Measurements from ENCODE around the gene DDB1. TPM values are rescaled to one million over a fixed set of nuclear protein-coding genes. Genes with fewer than 3 reads are reported as not detected.
"Not testable (repeated sequence)": the region's sequence is repeated elsewhere in the genome, so short reads cannot be mapped to it uniquely, and the experiment has no call there.

The DDB1 gene
- total RNA-seq, 1 donor from 2014 or later = 228 TPM

DNA sequence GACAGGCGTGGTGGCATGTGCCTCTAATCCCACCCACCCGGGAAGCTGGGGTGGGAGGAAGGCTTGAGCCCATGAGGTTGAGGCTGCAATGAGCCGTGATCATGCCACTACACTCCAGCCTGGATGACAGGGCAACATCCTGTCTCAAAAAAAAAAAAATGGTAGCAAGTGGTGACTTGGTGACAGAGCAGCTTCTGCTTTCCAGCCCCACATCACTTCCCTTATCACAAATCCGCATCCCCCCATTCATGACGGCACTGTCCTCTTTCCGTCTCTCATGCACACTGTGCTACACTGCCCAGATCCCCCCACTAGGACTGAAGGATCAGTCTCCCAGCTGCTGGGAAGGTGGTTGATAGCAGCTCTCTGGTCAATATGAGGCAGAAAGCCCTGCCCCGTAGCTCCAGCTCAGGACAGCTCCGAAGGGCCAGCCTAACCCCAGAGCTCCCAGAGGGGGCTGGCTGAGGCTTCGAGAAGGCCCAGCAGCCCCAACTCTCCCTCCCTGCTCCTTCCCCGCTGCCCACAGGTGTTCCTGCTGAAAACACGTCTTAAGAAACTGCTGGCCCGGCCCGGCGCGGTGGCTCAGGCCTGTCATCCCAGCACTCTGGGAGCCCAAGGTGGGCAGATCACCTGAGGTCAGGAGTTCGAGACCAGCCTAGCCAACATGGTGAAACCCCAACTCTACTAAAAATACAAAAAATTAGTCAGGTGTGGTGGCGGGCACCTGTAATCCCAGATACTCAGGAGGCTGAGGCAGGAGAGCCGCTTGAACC is 76.0 kb downstream of the DDB1 start:
- Histone ChIP-seq H3K27me3 (ENCODE audit: control insufficient read depth, insufficient read depth, low read length) (no peaks in the 10 kb centered on the region), H3K36me3 (ENCODE audit: control insufficient read depth, insufficient read depth, low read length) (no peaks in the 10 kb centered on the region), H3K4me3 (ENCODE audit: low read depth, low read length) (no peak overlapping the region)
- no peak for DNase-seq (ENCODE audit: low read depth)
- TF ChIP-seq CTCF (IDR thresholded peaks at IDR 0.05; ENCODE audit: insufficient read depth, low read length, severe bottlenecking) = no peak
- FAIRE-seq = no peak

GRCh38 chr11:61254403-61255025 is 78.4 kb downstream of the DDB1 start:
- peak; percentile 98 for TF ChIP-seq CTCF (IDR thresholded peaks at IDR 0.05; ENCODE audit: insufficient read depth, low read length, severe bottlenecking)
- H3K27me3 ChIP-seq (ENCODE audit: control insufficient read depth, insufficient read depth, low read length) = no peaks in the 10 kb centered on the region
- FAIRE-seq (no peak), DNase-seq (ENCODE audit: low read depth) (peak; percentile 62)
- no peak overlapping the region for H3K4me3 ChIP-seq (ENCODE audit: low read depth, low read length)
- H3K36me3 ChIP-seq (ENCODE audit: control insufficient read depth, insufficient read depth, low read length) = no peaks in the 10 kb centered on the region

- not testable (repeated sequence) for DNase-seq (ENCODE audit: low read depth); H3K27me3 ChIP-seq (ENCODE audit: control insufficient read depth, insufficient read depth, low read length)
Measured at GRCh38 chr11:61252332-61252731, 80.6 kb downstream of the DDB1 start.

GRCh38 chr11:61250796-61251765 is 81.8 kb downstream of the DDB1 start:
- FAIRE-seq; DNase-seq (ENCODE audit: low read depth); H3K4me3 ChIP-seq (ENCODE audit: low read depth, low read length); H3K36me3 ChIP-seq (ENCODE audit: control insufficient read depth, insufficient read depth, low read length); H3K27me3 ChIP-seq (ENCODE audit: control insufficient read depth, insufficient read depth, low read length): not testable (repeated sequence)

More at GRCh38 chr11:61252332-61252731, 80.6 kb downstream of the DDB1 start:
- not testable (repeated sequence) for H3K4me3 ChIP-seq (ENCODE audit: low read depth, low read length); H3K36me3 ChIP-seq (ENCODE audit: control insufficient read depth, insufficient read depth, low read length); FAIRE-seq

Other genes with a start within 250 kb of the DDB1 start
- gene CD5, start 230.6 kb downstream of the DDB1 start, total RNA-seq = not detected in 2 replicates
- 8.7 and 11.3 TPM in 2 replicates for gene VPS37C, start 171.7 kb downstream of the DDB1 start, total RNA-seq
- gene PGA3, start 129.6 kb downstream of the DDB1 start, total RNA-seq = not detected in 2 replicates
- gene PGA4, start 110.8 kb downstream of the DDB1 start, total RNA-seq = not detected in 2 replicates
- not detected in 2 replicates for gene PGA5, start 91.9 kb downstream of the DDB1 start, total RNA-seq
- gene VWCE, start 37.8 kb downstream of the DDB1 start, total RNA-seq = 0.26 TPM in 2 replicates
- gene TKFC, start 123 bp upstream of the DDB1 start, total RNA-seq = 22.3 and 22.9 TPM in 2 replicates
- 30.8 and 36.1 TPM in 2 replicates for gene CYB561A3, start 28.8 kb upstream of the DDB1 start, total RNA-seq
- 10.0 and 12.7 TPM in 2 replicates for gene TMEM138, start 29.3 kb upstream of the DDB1 start, total RNA-seq
- 6.1 and 9.2 TPM in 2 replicates for gene TMEM216, start 59.5 kb upstream of the DDB1 start, total RNA-seq
- 10.8 and 11.9 TPM in 2 replicates for gene CPSF7, start 96.9 kb upstream of the DDB1 start, total RNA-seq
- 35.3 and 51.3 TPM in 2 replicates for gene SDHAF2, start 97.0 kb upstream of the DDB1 start, total RNA-seq
- under 0.01 TPM in 1 of 2 replicates, not detected in the other for gene LRRC10B, start 175.6 kb upstream of the DDB1 start, total RNA-seq
- gene SYT7, start 248.0 kb upstream of the DDB1 start, total RNA-seq = 21.1 and 34.4 TPM in 2 replicates